Caco-2 (cell line): ENCODE results near the gene NHEJ1. TPM values are rescaled to one million over a fixed set of nuclear protein-coding genes. Genes with fewer than 3 reads are reported as not detected.
A peak's percentile ranks its signal among the peaks of the same experiment; 100 is the strongest.

ENCODE experiments used
- BruUV-seq: library from RNA; stranded (reverse); fragments of 400-500 nt; replicated peaks from 2 replicates; lab custom pipeline; 2021; lab: Mats Ljungman, UMichigan
- CTCF ChIA-PET: fragments of 300-600 bp; sonication (Branson Sonifier 250); formaldehyde crosslinking; loops from one replicate; lab custom pipeline; 2022; ENCODE audit warnings: antibody characterized with exemption; lab: Charles Lee
- POLR2A ChIA-PET: fragments of 300-600 bp; sonication (Branson Sonifier 250); formaldehyde crosslinking; loops from one replicate; lab custom pipeline; 2022; ENCODE audit warnings: antibody characterized with exemption; lab: Charles Lee
- DNase-seq, 2 experiments: peaks; one replicate each; pipeline versions ENCODE4 v3.0.0 to v3.0.0-alpha.2; 2020 to 2022
- H3K27me3 ChIP-seq: replicated peaks from 2 replicates; pipeline ENCODE4 v1.6.0; 2011; ENCODE audit warnings: low read length; ENCODE audit not compliant: control insufficient read depth, insufficient read depth
- H3K36me3 ChIP-seq: 2 replicates; pipeline ENCODE4 v1.5.1; 2011; ENCODE audit warnings: low read length; ENCODE audit not compliant: control insufficient read depth, insufficient read depth
- H3K4me1 ChIP-seq: fragments of 250-450 bp; sonication (Bioruptor Pico); 2 replicates; pipeline ENCODE4 v1.5.1; 2020; ENCODE audit warnings: mild to moderate bottlenecking
- H3K4me3 ChIP-seq: 2 replicates; pipeline ENCODE4 v1.5.1; 2011; ENCODE audit warnings: low read depth, mild to moderate bottlenecking, control low read depth, low read length
- H3K9me3 ChIP-seq: fragments of 250-450 bp; sonication (Bioruptor Pico); 2 replicates; pipeline ENCODE4 v1.5.1; 2020; ENCODE audit warnings: mild to moderate bottlenecking, moderate library complexity
- H3K27ac Mint-ChIP-seq: one replicate; pipeline ENCODE4 v1.8.0; 2022; ENCODE audit warnings: mixed read lengths; ENCODE audit not compliant: unreplicated experiment
- H3K27me3 Mint-ChIP-seq: one replicate; pipeline ENCODE4 v1.8.0; 2022; ENCODE audit warnings: mixed read lengths; ENCODE audit not compliant: insufficient read depth, unreplicated experiment
- H3K36me3 Mint-ChIP-seq: one replicate; pipeline ENCODE4 v1.8.0; 2022; ENCODE audit warnings: mild to moderate bottlenecking, mixed read lengths; ENCODE audit not compliant: insufficient read depth, unreplicated experiment
- H3K4me1 Mint-ChIP-seq: one replicate; pipeline ENCODE4 v1.8.0; 2022; ENCODE audit warnings: low read depth, mixed read lengths; ENCODE audit not compliant: unreplicated experiment
- H3K4me3 Mint-ChIP-seq: one replicate; pipeline ENCODE4 v1.8.0; 2022; ENCODE audit warnings: mild to moderate bottlenecking, moderate library complexity, mixed read lengths; ENCODE audit not compliant: unreplicated experiment
- H3K9me3 Mint-ChIP-seq: one replicate; pipeline ENCODE4 v1.8.0; 2022; ENCODE audit warnings: mixed read lengths; ENCODE audit not compliant: unreplicated experiment
- intact Hi-C: fragments of 100-400 bp; cut with micrococcal nuclease; formaldehyde crosslinking; loops from one replicate; pipeline ENCODE4 v1.10.0; 2022; ENCODE audit not compliant: unreplicated experiment
- total RNA-seq: library from RNA; stranded (reverse); gene quantifications from 2 replicates; pipeline ENCODE4 v1.2.3, GENCODE V29; 2022
- TF ChIP-seq, protein P1 (sequence below), 2 experiments: fragments of 200-600 bp in 1 of 2; IDR thresholded peaks; 1 replicate in 1 of 2; 2 replicates in 1 of 2; pipeline versions ENCODE4 v1.5.1 to v1.8.0; 2011 to 2022; ENCODE audit warnings: antibody characterized with exemption in 1 of 2, control low read depth in 1 of 2, inconsistent platforms in 1 of 2, low read depth in 1 of 2, low read length in 1 of 2, mild to moderate bottlenecking in 1 of 2, moderate library complexity in 1 of 2; ENCODE audit not compliant: insufficient read depth in 1 of 2, severe bottlenecking in 1 of 2, unreplicated experiment in 1 of 2

The NHEJ1 gene
- total RNA-seq, 1 experiment from 2014 or later, result 29.6 TPM

DNA sequence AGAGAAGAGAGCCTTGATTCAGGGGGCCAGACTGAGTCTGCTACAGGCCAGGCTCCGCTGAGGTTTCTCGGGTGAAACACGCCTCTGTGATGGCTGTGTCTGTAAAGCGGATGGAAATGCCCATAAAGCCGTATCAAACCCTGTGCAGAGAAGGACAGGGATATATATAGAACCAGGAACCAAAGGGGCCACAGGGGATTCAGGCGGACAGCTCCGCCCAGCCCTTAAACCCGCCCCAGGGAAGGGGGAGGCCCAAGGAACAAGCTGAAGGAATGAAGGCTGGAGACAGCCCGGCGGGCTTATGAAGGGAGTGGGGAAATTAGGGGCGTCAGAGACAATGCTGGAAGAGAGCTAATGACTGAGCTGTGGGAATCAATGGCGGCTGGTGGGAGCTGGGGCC is 42.1 kb downstream of the NHEJ1 start:
- ChIA-PET CTCF (interaction anchor here (0.8 to 8.1 kb wide), 7 partner anchors 15 to 138 kb away, joined by 4 to 89 read pairs (median 23); partner anchors contain the start of gene IHH), POLR2A (interaction anchor here (0.5 kb wide), 1 partner anchor 116 kb away, joined by 3 read pairs; no protein-coding TSS in a partner anchor)
- Mint-ChIP-seq H3K9me3 (no peaks in the 10 kb centered on the region), H3K27me3 (no peaks in the 10 kb centered on the region), H3K36me3 (no peaks in the 10 kb centered on the region), H3K4me3 (no peak overlapping the region), H3K27ac (peak overlapping the region; percentile 30), H3K4me1 (peaks cover 44% of the 10 kb centered on the region)
- peaks cover 30% of the 10 kb centered on the region for H3K4me1 ChIP-seq
- BruUV-seq, result no TSS peak
- TF ChIP-seq, protein P1, sequence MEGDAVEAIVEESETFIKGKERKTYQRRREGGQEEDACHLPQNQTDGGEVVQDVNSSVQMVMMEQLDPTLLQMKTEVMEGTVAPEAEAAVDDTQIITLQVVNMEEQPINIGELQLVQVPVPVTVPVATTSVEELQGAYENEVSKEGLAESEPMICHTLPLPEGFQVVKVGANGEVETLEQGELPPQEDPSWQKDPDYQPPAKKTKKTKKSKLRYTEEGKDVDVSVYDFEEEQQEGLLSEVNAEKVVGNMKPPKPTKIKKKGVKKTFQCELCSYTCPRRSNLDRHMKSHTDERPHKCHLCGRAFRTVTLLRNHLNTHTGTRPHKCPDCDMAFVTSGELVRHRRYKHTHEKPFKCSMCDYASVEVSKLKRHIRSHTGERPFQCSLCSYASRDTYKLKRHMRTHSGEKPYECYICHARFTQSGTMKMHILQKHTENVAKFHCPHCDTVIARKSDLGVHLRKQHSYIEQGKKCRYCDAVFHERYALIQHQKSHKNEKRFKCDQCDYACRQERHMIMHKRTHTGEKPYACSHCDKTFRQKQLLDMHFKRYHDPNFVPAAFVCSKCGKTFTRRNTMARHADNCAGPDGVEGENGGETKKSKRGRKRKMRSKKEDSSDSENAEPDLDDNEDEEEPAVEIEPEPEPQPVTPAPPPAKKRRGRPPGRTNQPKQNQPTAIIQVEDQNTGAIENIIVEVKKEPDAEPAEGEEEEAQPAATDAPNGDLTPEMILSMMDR (IDR thresholded peaks at IDR 0.05; ENCODE audit: insufficient read depth in 1 of 2, low read depth in 1 of 2, low read length in 1 of 2, severe bottlenecking in 1 of 2, unreplicated experiment in 1 of 2), result no peak
- intact Hi-C loops, result no loop called here
- no peaks in the 10 kb centered on the region for H3K27me3 ChIP-seq
- H3K36me3 ChIP-seq, result no peaks in the 10 kb centered on the region
- no peak overlapping the region for H3K4me3 ChIP-seq
- no peak for DNase-seq
- H3K9me3 ChIP-seq, result no peaks in the 10 kb centered on the region

- H3K27ac Mint-ChIP-seq, result no peak overlapping the region
- H3K4me1 ChIP-seq, result peaks cover 30% of the 10 kb centered on the region
- H3K36me3 ChIP-seq, result no peaks in the 10 kb centered on the region
- CTCF ChIA-PET, result interaction anchor here (0.5 to 8.1 kb wide), 9 partner anchors 13 to 137 kb away, joined by 3 to 89 read pairs (median 3); partner anchors contain the start of gene IHH
- no peak overlapping the region for H3K4me3 ChIP-seq
- intact Hi-C loops, result no loop called here
- POLR2A ChIA-PET, result no interaction called here
- H3K9me3 Mint-ChIP-seq, result no peaks in the 10 kb centered on the region
- TF ChIP-seq, protein P1 (IDR thresholded peaks at IDR 0.05; ENCODE audit: insufficient read depth in 1 of 2, low read depth in 1 of 2, low read length in 1 of 2, severe bottlenecking in 1 of 2, unreplicated experiment in 1 of 2), result no peak
- H3K4me3 Mint-ChIP-seq, result no peak overlapping the region
- no peaks in the 10 kb centered on the region for H3K9me3 ChIP-seq
- no peaks in the 10 kb centered on the region for H3K27me3 Mint-ChIP-seq
- BruUV-seq, result no TSS peak
- peaks cover 52% of the 10 kb centered on the region for H3K4me1 Mint-ChIP-seq
- no peak for DNase-seq
- no peaks in the 10 kb centered on the region for H3K36me3 Mint-ChIP-seq
- H3K27me3 ChIP-seq, result no peaks in the 10 kb centered on the region
Observed at GRCh38 chr2:219116776-219117646, 43.6 kb downstream of the NHEJ1 start.

- ChIA-PET CTCF (interaction anchor here (0.6 to 2.4 kb wide), 4 partner anchors 9 to 275 kb away, joined by 3 to 20 read pairs (median 10); partner anchors contain the start of gene IHH), POLR2A (no interaction called here)
- Mint-ChIP-seq H3K27ac (peak overlapping the region; percentile 64), H3K4me3 (no peak overlapping the region), H3K9me3 (no peaks in the 10 kb centered on the region), H3K4me1 (peaks cover 49% of the 10 kb centered on the region), H3K27me3 (no peaks in the 10 kb centered on the region), H3K36me3 (no peaks in the 10 kb centered on the region)
- Histone ChIP-seq H3K4me3 (no peak overlapping the region), H3K27me3 (no peaks in the 10 kb centered on the region), H3K9me3 (no peaks in the 10 kb centered on the region), H3K4me1 (peaks cover 59% of the 10 kb centered on the region), H3K36me3 (no peaks in the 10 kb centered on the region)
- no peak for DNase-seq
- intact Hi-C loops, result no loop called here
- TF ChIP-seq, protein P1 (IDR thresholded peaks at IDR 0.05; ENCODE audit: insufficient read depth in 1 of 2, low read depth in 1 of 2, low read length in 1 of 2, severe bottlenecking in 1 of 2, unreplicated experiment in 1 of 2), result no peak
- BruUV-seq, result no TSS peak
Observed at GRCh38 chr2:219112651-219113338, 47.8 kb downstream of the NHEJ1 start.
